NCI-H1436 (cell line): ENCODE measurements around the gene SVIP.

Experiments used
- DNase-seq: peaks from one replicate; lab custom pipeline; 2025; lab: John Stamatoyannopoulos, UW

The SVIP gene, protein sequence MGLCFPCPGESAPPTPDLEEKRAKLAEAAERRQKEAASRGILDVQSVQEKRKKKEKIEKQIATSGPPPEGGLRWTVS

DNA sequence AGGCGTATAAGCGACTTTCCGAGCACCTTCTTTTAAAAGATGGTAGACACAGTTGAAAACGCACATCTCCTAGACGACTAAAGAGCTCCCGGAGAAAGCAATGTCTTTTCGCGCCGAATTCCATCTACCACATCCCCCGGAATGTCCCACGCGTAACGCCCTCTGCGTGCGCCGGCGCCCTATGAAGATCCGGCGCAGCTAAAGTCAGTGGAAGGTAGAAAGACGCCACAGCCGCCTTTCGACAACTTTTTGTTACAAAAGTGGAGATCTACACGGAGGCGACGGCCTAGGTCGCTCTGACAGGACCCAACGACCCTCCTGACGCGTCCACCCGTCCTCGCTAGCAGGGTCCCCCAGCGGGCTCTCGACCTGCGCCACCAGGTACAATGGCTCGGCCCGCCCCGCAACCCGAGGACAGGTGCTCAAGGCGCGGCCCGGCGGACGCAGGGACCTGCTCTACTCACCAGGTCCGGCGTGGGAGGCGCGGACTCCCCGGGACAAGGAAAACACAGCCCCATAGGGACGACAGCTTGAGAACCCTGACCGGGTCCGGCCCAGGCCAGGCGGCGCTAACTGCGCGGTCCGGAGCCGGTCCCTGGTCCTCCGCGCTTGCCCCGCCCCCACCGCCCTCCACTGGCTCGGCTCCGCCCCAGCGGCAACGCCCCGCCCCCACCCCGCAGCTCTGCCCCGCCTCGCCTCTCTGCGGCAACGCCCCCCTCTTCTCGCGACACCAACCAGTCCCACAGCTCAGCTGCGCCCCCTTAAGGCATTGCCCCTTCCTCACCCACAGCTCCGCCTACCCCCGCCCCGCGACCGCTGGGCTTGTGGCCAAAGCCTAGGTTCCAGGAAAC lies at the start of gene SVIP:
Gene SVIP (minus strand): TSS at position 571 of the 851 bp plus-strand sequence. CDS start 53 bp downstream, at position 518.
- peak; percentile 95 for DNase-seq

DNA sequence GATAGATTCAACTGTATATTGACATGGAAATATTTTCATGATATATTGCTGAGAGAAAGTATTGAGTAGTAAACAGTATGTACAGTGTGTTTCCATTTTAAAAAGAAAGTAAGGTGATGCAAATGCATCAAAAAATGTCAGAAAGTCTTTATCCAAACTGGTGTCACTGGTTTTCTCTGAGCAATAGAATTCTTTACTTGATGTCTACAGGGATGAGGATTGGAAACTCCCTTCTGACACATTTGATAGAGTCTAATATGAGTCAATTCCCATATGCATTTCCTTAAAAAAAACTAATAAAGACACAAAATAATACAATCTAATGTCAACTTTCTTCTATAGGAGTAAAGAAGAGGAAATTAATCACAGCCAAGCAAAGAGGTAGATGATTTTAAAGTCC lies 49.0 kb upstream of the SVIP start:
- no peak for DNase-seq

DNA sequence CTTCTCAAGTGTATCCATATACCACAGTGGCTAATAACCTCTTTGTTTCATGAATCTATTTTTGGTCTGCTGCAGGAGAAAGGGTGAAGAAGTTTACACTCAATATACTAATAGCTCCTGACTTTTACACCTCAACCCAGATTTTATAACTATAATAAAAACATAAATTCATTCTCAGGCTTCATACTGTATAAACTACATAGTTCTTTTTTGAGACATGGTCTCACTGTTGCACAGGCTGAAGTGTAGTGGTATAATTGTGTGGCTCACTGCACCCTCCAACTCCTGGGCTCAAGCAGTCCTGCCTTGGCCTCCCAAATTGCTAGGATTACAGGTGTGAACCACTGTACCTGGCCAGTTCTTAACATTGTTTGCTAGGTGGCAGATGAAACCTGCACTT lies 48.4 kb upstream of the SVIP start:
- no peak for DNase-seq

DNA sequence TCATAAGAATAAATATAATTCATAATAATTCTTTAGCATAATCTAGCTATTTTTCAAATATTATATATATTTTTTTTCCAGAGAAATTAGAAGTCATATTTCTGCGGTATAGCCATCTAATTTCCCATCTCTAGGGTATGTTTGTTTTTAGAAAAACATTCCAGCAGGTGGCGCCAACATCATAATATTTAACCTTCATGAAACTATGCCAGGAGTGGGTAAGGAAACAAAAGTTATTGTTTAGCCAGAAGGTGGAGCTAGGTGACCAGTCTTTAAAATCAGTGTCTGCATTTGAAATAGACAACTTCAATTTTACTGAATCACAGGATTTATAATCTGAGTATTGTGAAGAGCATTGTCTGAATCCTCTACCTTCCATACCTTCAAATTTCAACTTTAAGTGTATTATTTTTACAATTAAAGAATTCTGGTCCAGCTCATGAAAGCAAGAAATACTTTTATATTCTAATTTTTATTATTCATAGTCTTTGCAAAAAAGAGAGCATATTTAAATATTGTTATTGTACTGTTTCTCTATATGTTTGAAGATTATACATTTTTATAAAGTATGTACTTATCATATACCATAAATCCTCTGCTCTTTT lies 46.4 kb upstream of the SVIP start:
- peak; percentile 76 for DNase-seq

DNA sequence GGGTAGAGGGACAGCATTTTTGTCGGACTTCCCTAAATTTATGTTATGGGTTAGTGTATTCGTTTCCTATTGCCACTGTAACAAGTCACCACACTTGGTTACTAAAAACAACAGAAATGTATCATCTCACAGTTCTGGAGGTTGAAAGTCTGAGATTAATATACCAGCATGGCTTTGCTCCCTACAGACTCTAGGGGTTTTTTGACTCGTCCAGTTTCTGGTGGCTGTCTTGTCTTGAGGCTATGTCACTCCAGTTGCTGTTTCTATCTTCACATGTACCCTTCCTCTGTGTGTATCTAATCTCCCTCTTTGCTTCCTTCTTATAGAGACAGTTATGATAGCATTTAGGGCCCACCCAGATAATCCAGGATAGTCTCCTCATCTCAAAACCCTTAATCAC lies 39.7 kb upstream of the SVIP start:
- DNase-seq, result no peak

DNA sequence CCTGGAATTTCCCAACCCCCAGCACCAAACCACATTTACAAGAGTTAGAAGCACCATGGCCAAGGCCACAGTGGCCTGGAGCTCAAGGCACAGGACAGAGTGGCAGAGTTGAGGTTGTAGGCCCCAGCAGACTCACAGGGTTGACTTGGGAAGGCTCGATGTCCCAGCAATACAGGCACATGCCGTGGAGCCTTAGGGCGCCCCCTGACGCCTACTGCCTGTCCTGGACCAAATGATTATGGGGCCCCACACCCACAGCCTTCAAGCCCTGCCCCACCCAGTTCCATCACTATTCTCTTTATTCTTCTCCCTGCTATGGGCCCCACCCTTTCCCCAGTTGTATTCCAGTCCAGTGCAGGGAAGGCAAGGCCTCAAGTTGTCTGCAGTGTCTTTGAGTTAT lies 30.6 kb upstream of the SVIP start, which contains the start of gene CCDC179:
Gene CCDC179 (minus strand): TSS at position 234 of the 400 bp plus-strand sequence. CDS start 53 bp downstream, at position 181.
- DNase-seq, result no peak

DNA sequence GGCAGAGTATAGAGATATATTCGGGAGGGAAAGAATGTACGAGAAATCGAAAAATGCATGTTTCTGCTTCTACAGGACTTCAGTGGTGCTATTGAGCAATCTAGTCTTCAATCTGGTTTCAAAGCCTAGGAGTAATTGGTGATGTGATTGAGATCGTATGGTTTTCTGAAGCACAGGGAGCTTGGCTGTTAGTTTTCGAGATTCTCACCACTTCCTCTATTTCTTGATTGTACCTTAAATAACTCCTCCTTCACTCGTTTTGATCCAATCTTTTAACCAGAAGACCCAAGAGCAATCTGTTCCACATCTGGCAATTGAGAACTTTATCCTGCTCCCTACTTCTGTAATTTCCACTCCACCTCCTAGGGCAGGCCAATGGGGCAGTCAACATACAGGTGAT lies 30.2 kb upstream of the SVIP start:
- DNase-seq, result no peak

DNA sequence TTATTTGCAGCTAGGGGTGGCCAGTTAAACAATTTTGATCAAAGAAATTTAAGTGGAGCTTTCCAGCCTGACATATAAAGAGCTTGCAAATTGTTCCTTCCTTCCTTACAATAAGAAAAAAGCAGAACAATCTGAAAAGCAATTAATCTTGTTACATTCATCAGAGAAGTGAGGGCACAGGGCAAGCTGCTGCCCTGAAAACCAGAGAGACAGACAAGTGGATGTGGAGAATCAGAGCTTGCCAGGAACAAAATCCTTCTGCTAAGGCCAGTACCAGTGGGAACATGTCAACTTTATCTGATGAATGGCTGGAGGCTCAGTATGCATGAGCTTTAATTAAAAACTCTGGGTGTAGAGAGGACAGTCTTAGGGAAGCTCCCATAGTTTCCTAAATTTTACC lies 21.9 kb upstream of the SVIP start:
- no peak for DNase-seq

DNA sequence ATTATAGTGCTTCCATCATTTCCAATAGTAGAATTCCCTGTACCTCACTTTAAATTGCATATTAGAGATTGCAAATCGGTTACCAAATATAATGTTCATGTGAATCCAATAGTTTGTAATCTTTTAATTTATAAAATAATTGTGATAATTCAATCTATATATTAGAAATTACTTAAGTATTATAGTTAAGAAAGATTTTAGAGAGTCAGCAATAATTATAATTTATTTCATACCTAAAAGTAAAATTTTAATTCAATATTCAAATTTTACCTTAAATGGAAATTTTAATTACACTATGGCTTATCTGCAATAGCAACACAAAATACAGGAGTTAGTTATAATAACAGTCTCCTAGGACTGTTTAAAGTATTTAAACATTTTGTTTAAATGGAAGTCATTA lies 17.1 kb upstream of the SVIP start:
- DNase-seq, result no peak

DNA sequence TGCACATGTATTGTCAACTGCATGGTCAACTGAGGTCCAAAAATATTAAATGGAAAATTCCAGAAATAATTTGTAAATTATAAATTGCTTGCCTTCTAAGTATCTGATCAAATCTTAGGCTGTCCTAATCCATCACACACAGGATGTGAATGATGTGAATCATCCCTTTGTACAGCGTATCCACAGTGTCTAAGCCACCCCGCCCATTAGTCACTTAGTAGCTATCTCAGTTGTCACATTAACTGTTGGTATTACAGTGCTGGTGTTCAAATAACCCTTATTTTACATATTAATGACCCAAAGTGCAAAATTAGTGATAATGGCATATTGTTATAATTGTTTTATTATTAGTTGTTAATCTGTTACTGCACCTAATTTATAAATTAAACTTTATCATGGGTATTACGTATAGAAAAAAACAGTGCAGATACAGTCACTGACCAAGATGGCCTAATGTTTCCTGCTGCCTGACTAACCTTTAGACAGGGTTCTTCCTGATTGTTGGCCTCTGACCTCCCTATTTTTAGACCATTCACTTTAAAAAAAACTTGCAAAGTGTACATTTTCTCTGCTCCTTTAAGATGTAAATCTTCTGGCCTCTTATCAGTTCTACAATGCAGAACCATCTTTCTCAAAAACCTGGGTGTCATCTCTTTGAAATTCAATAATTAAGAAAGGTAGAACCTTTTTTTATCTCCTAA lies 2.9 kb upstream of the SVIP start:
- no peak for DNase-seq

DNA sequence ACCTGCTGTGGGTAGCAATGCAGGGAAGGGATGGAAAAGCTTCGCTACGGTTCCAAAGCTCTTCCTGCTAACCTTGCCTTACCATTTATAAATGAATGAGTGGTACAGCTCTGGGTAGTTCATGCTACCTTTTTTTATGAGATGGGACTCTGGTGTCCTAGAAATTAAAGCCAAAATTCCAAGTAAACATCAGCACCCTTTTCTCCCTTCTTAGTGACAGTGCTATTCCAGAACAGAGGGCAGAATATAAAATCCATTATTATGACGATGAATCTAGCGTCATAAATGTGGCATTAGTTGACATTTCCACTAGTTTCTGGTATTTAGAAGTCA lies 447 bp upstream of the SVIP start:
- no peak for DNase-seq

DNA sequence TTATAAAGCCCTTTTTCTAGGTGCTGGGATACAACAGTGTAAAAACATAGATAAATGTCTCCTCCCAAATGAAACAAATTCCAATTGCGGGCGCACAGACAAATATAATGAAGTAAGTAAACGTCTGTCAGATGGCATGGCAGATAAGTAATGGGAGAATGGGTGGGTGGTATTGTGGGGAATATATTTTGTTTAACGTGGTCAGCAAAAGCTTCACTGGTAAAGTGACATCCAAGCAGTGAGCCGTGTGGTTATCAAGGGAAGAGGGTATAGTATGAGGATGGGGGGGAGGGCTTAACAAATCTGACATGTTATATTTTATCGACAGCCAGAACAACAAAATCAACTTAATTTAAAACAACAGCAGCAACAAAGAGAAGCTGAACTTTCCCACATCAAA lies 1.2 kb downstream of the SVIP start:
- no peak for DNase-seq

DNA sequence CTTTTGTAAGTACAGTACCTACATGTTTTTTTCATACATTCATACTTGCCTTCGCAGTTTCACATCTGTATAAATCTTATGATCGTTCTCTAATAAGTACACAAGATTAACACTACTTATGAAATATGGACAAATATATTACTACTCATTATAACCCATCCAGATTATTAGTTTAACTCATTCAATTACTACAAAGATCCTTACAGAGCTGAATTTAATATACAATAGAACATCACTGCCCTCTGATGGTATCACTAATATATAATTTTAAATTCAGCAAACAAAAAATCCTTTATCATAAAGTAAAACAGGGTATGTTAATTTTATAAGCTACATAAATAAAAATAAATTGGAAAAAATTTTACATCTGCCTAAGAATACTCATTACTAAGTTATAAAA lies 7.4 kb downstream of the SVIP start:
- DNase-seq, result no peak

DNA sequence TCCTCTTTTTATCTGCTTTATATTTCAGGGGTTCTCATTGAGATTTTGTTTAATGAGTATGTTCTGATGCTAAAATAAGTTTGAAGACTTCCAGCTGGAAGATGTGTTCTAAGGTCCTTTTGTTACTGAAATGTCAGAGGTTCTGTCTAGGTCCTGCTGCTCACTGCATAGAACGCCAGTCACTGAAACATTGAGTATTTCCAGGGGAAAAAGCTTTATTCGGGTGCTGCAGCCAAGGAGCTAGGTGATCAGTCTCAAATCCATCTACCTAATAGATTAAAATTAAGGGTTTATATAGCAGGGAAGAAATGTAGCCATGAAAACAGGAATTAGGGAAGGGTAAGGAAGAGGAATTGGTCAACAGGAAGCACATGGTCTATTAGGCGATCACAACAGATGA lies 19.7 kb downstream of the SVIP start:
- DNase-seq, result no peak

DNA sequence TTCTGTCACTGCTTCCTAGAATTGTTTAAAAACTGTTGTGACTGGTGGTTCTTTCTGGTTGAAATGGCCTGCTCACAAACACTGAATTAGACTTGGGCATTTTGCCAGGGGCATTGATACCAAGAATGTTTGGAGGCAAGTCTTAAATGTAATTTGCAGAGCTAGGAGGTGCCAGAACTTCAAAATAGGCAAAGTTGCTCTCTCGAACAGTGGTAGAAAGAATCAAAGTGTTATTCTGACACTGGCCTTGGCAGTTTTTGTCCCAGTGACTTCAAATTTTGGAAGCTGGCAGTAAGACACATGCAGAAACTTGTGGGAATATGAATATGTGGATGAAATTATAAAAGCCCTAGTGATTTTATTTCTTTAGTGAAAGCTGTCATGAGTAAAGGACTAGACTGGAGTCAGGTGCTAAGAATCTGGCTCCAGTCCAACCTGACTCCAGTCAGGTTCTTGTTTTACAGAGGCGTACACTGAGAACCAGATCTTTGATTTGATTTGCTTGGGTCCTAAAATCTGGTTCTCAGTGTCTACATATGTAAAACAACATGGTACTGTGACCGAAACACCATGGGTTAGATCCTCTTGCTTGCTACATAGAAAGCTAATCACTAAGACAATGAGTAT lies 20.9 kb downstream of the SVIP start:
- no peak for DNase-seq

DNA sequence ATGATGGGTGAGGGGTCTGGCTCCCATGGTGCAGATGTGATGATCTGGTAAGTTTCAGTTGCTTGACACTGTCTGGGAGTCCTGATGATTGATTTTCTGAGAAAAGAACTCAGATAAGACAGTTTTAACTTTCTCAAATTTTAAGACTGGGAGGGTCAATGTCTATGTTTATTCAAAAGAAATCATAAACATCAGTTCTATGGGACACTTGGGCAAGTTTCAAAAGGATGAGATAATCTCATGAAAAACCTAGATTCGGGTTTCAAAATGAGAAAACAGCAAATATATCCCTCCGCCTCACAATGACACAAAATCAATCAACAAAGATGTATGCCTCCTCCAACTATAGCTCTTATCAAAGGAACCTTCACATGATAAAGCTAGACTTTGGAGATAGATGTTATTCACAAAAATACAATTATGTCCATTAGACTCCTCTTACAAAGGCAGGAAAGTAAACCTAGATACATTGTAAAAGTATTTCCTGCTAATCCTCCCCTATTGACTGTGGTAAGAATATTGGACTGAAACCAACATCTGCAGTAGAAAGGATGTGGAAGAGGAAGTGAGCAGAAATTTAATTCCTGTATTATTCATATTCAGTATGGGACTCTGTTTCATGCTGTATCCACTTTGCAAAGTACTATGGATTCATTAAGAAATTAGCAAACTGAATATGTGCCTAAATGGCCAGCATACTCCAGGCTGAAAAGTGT lies 21.6 kb downstream of the SVIP start:
- DNase-seq, result no peak

DNA sequence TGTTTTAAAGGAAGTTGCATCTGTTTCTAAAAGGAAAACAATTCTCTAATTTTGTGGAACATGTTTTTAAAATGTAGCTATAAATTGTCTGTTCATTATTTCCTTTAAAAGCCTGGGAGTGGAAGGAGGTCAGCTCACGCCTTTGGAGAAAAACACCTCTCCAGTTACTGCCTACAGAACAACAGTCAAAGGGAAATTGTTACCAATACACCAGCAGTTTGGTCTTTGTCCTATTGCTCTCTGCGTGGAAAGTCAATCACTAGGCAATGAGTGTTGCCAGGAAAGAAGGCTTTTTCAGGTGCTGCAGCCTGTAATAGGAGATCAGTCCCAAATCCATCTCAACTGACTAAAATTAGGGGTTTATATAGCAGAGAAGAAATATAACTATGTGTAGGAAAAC lies 22.2 kb downstream of the SVIP start:
- DNase-seq, result no peak

DNA sequence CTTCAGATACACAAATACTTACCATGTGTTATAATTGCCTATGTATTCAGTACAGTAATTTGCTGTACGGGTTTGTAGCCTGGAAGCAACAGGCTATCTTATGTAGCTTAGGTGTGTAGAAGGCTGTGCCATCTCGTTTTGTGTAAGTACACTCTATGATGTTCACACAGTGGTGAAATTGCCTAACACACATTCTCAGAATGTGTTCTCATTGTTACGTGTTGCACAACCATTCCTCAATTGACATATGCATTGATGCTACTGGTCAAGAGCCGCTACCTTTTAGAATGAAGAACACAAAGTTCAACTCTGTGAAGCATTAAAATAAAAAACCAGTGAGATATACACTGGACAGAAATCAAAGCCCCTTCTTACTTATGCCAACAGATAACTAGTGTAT lies 26.7 kb downstream of the SVIP start:
- DNase-seq, result no peak

DNA sequence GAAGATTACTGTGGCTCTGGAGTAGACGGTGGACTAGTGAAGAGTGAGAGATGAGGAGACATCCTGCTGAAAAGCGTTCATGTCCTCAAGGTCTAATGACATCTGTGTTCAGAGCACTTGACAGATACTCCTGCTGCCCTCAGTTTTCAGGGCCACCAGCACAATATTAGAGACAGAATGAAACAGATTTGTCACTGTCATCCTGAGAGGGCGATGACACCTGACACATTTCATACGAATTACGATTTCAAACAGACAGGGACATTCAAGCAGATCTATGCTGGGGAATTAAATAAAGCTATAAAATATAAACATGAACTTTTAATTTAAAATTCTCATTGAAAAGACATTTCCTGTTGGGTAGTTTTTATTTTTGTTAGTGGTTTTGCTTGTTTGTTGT lies 29.1 kb downstream of the SVIP start:
- no peak for DNase-seq

DNA sequence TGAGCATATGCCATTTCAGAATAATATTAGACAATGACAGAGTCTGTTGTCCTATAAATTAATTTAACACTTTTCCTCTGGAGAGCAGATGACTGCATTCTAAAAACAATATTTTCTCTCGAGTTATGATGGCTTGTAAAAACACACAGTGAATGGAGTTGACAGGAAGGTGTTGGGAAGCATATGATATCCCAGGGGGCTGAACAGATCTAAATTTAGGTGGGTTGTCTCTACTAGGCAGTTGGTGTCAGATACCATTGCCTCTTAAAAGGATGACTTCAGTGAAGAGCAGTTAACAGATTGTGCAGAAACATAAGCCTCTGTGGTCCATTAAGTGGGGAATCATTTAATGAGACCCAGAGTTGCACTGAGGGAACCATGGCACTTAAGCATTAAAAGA lies 30.7 kb downstream of the SVIP start:
- DNase-seq, result no peak

DNA sequence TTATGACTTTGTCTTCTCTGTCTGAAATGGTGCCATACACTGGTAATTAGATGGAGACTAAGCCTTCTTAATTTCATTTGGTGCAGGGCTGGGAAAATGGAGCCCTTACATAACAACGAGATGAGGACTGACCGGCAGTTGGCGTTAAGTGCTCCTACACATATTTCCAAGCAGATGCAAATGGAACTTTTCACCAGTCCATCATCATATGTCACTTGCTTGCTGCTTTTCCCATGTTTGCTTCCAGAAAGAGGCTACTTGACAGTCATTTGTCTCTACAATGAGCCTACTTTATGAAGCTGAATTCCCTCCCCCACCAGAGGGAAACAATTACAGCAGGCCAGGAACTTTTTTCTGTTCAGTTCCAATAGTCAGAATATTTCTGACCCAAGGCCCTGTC lies 32.6 kb downstream of the SVIP start:
- DNase-seq, result no peak

DNA sequence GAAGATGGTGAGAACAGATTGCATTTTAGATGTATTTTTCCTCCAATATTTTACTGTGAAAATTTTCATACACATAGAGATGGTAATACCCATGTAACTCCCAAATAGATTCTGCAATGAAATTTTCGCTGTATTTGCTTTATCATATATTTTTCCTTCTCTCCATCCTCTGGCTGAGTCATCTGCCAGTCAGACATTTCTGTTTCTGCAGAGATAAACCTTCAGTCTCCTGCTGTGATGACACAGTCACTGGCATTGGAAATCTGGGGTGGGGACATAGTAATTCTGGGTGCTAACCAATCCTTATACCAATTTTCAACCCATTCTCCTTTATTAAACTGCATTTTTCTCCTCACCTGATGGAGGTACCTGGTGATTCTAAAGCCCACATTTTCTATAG lies 33.7 kb downstream of the SVIP start:
- no peak for DNase-seq
